Measurements from ENCODE around the gene CHKB.

The CHKB gene

GRCh38 chr22:50582493-50583293, at the start of gene CHKB:
CHKB (minus strand) TSS chr22:50582849; CDS start chr22:50582781, 68 bp downstream.
- TF ChIP-seq Cebpa-rat (IDR thresholded peaks at IDR 0.05): no peak
- Histone ChIP-seq H3K9me3 (no peaks in the 10 kb centered on the region), H3K4me1 (peaks cover 28% of the 10 kb centered on the region)

GRCh38 chr22:50630376-50630775, 47.7 kb upstream of the CHKB start:
- H4K20me1 ChIP-seq: no peaks in the 10 kb centered on the region
- no peaks in the 10 kb centered on the region for H3K9me3 ChIP-seq
- no peak for TF ChIP-seq Cebpa-rat (IDR thresholded peaks at IDR 0.05)
- H3K36me3 ChIP-seq: peaks cover 12% of the 10 kb centered on the region; the same call in 1 of the 2 replicates
- 0 out of 2 replicates have a peak overlapping the region, but pooled peaks have one; percentile 8 for H3K4me2 ChIP-seq
- no peak overlapping the region for H3K9ac ChIP-seq
- H3K4me1 ChIP-seq: peaks cover 34% of the 10 kb centered on the region
- H3K4me3 ChIP-seq: no peak overlapping the region
- no peaks in the 10 kb centered on the region for H3K27me3 ChIP-seq
- H3K27ac ChIP-seq: no peak overlapping the region

More at GRCh38 chr22:50582493-50583293, at the start of gene CHKB:
- Histone ChIP-seq H3K4me3 (peak within 1 kb of the TSS; percentile 87), H4K20me1 (peaks cover 17% of the 10 kb centered on the region), H3K36me3 (peaks cover 33% of the 10 kb centered on the region), H3K27me3 (no peaks in the 10 kb centered on the region), H3K4me2 (peak within 1 kb of the TSS; percentile 96), H3K27ac (peak within 1 kb of the TSS; percentile 97), H3K9ac (peak within 1 kb of the TSS; percentile 93)

GRCh38 chr22:50628543-50629134, 46.0 kb upstream of the CHKB start:
- Histone ChIP-seq H3K9ac (peak overlapping the region; percentile 90), H3K4me3 (peak overlapping the region; percentile 86), H3K9me3 (no peaks in the 10 kb centered on the region), H3K27me3 (no peaks in the 10 kb centered on the region), H3K36me3 (peaks cover 18% of the 10 kb centered on the region; the same call in 1 of the 2 replicates), H4K20me1 (no peaks in the 10 kb centered on the region), H3K27ac (peak overlapping the region; percentile 88), H3K4me1 (peaks cover 34% of the 10 kb centered on the region), H3K4me2 (peak overlapping the region; percentile 94)
- no peak for TF ChIP-seq Cebpa-rat (IDR thresholded peaks at IDR 0.05)

- H3K4me3 ChIP-seq: peak within 1 kb of the TSS; percentile 86
- H3K27ac ChIP-seq: peak within 1 kb of the TSS; percentile 88
- H3K4me2 ChIP-seq: peak within 1 kb of the TSS; percentile 96
- peaks cover 38% of the 10 kb centered on the region for H3K4me1 ChIP-seq
- no peak for TF ChIP-seq Cebpa-rat (IDR thresholded peaks at IDR 0.05)
- H3K27me3 ChIP-seq: no peaks in the 10 kb centered on the region
- no peaks in the 10 kb centered on the region for H3K9me3 ChIP-seq
- H3K36me3 ChIP-seq: peaks cover 18% of the 10 kb centered on the region; the same call in 1 of the 2 replicates
- H3K9ac ChIP-seq: peak within 1 kb of the TSS; percentile 90
- H4K20me1 ChIP-seq: no peaks in the 10 kb centered on the region
Measured at GRCh38 chr22:50627642-50628542, 45.2 kb upstream of the CHKB start, which contains the start of gene ARSA. ARSA (minus strand) TSS chr22:50628152; CDS start chr22:50627779, 373 bp downstream.

GRCh38 chr22:50626850-50627641, 44.4 kb upstream of the CHKB start:
- H4K20me1 ChIP-seq: no peaks in the 10 kb centered on the region
- H3K4me2 ChIP-seq: peak overlapping the region; percentile 96
- no peaks in the 10 kb centered on the region for H3K9me3 ChIP-seq
- TF ChIP-seq Cebpa-rat (IDR thresholded peaks at IDR 0.05): no peak
- H3K27me3 ChIP-seq: no peaks in the 10 kb centered on the region
- peak overlapping the region; percentile 80 for H3K27ac ChIP-seq
- H3K4me3 ChIP-seq: peak overlapping the region; percentile 86
- H3K9ac ChIP-seq: peak overlapping the region; percentile 90
- H3K4me1 ChIP-seq: peaks cover 43% of the 10 kb centered on the region
- peaks cover 18% of the 10 kb centered on the region; the same call in 1 of the 2 replicates for H3K36me3 ChIP-seq

GRCh38 chr22:50626314-50626849, 43.7 kb upstream of the CHKB start:
- Histone ChIP-seq H3K27me3 (no peaks in the 10 kb centered on the region), H3K9ac (no peak overlapping the region), H3K4me2 (peak overlapping the region; percentile 96; the same call in 1 of the 2 replicates), H3K36me3 (peaks cover 18% of the 10 kb centered on the region; the same call in 1 of the 2 replicates), H3K4me3 (no peak overlapping the region), H3K9me3 (no peaks in the 10 kb centered on the region), H3K27ac (no peak overlapping the region), H3K4me1 (peaks cover 49% of the 10 kb centered on the region), H4K20me1 (no peaks in the 10 kb centered on the region)
- no peak for TF ChIP-seq Cebpa-rat (IDR thresholded peaks at IDR 0.05)

- peaks cover 56% of the 10 kb centered on the region for H3K4me1 ChIP-seq
- H4K20me1 ChIP-seq: no peaks in the 10 kb centered on the region
- TF ChIP-seq Cebpa-rat (IDR thresholded peaks at IDR 0.05): no peak
- no peak overlapping the region for H3K4me2 ChIP-seq
- peaks cover 18% of the 10 kb centered on the region; the same call in 1 of the 2 replicates for H3K36me3 ChIP-seq
- no peak overlapping the region for H3K27ac ChIP-seq
- no peak overlapping the region for H3K4me3 ChIP-seq
- no peak overlapping the region for H3K9ac ChIP-seq
- H3K27me3 ChIP-seq: no peaks in the 10 kb centered on the region
- no peaks in the 10 kb centered on the region for H3K9me3 ChIP-seq
Measured at GRCh38 chr22:50625568-50626313, 43.1 kb upstream of the CHKB start.

- Histone ChIP-seq H3K36me3 (peaks cover 18% of the 10 kb centered on the region; the same call in 1 of the 2 replicates), H3K27me3 (no peaks in the 10 kb centered on the region), H3K4me1 (peaks cover 58% of the 10 kb centered on the region), H3K27ac (no peak overlapping the region), H3K4me2 (no peak overlapping the region), H3K9me3 (no peaks in the 10 kb centered on the region), H3K4me3 (no peak overlapping the region), H4K20me1 (no peaks in the 10 kb centered on the region), H3K9ac (no peak overlapping the region)
- TF ChIP-seq Cebpa-rat (IDR thresholded peaks at IDR 0.05): no peak
Measured at GRCh38 chr22:50625131-50625567, 42.5 kb upstream of the CHKB start.
